ENCODE data around the gene FKBP15. TPM values are rescaled to one million over a fixed set of nuclear protein-coding genes. Genes with fewer than 3 reads are reported as not detected.

FKBP15 gene
- total RNA-seq, 2 donors from 2014 or later, result 22.5 to 24.4 TPM

GRCh38 chr9:113187929-113188595, 33.0 kb downstream of the FKBP15 start:
- no peak for TF ChIP-seq CTCF (IDR thresholded peaks at IDR 0.05)
- Histone ChIP-seq H3K36me3 (peaks cover 15% of the 10 kb centered on the region), H3K4me1 (no peaks in the 10 kb centered on the region), H3K4me3 (no peak overlapping the region), H3K27me3 (no peaks in the 10 kb centered on the region), H3K9ac (ENCODE audit: low read depth in 2 of 2, low read length in 2 of 2) (no peak overlapping the region), H3K27ac (peak overlapping the region; percentile 8), H3K9me3 (no peaks in the 10 kb centered on the region)
- peak; percentile 32 for DNase-seq
- intact Hi-C loops (cut with DNase I), result no loop called here

DNA sequence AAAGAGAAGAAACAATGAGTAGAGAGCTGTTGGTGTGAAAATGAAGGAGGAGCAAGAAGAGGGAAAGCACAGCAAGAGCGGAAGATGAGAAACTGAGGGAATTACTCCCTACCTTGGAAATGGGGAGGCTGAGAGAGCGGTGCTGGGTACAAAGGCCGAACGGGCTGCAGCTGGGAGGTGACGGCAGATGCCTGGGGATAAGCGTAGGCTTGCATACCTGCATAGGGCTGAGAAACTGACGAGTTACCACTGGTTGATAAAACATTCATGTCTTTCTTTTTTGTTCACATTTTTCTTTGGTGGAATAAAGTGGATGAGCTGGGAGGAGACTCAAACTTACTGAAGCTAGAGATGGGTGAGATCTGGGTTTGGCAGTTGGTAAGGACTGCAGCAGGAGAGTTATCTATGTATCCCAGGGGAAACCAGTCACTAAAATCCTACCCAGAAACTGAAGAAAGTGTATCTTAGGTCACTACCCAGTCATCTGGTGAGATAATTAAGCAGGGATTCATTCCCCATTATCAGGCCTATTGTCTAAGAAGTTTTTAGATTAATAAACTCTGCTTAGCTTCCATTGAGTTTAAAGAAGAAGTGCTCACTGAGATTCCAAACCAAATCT, 34.8 kb downstream of the FKBP15 start:
- intact Hi-C loops (cut with DNase I), result no loop called here

GRCh38 chr9:113185271-113185670, 35.8 kb downstream of the FKBP15 start:
- Histone ChIP-seq H3K4me1 (no peaks in the 10 kb centered on the region), H3K36me3 (peaks cover 12% of the 10 kb centered on the region), H3K27ac (no peak overlapping the region), H3K27me3 (no peaks in the 10 kb centered on the region), H3K9ac (ENCODE audit: low read depth in 2 of 2, low read length in 2 of 2) (no peak overlapping the region), H3K9me3 (no peaks in the 10 kb centered on the region), H3K4me3 (no peak overlapping the region)
- intact Hi-C loops (cut with DNase I), result no loop called here
- no peak for TF ChIP-seq CTCF (IDR thresholded peaks at IDR 0.05)
- DNase-seq, result no peak

More for the DNA sequence above, 34.8 kb downstream of the FKBP15 start:
- Histone ChIP-seq H3K36me3 (peaks cover 15% of the 10 kb centered on the region), H3K27me3 (no peaks in the 10 kb centered on the region), H3K9me3 (no peaks in the 10 kb centered on the region), H3K27ac (no peak overlapping the region), H3K4me1 (no peaks in the 10 kb centered on the region), H3K9ac (ENCODE audit: low read depth in 2 of 2, low read length in 2 of 2) (no peak overlapping the region), H3K4me3 (no peak overlapping the region)
- DNase-seq, result no peak
- TF ChIP-seq CTCF (IDR thresholded peaks at IDR 0.05), result no peak

GRCh38 chr9:113184539-113184938, 36.5 kb downstream of the FKBP15 start:
- H3K9ac ChIP-seq (ENCODE audit: low read depth in 2 of 2, low read length in 2 of 2), result no peak overlapping the region
- no peaks in the 10 kb centered on the region for H3K27me3 ChIP-seq
- H3K9me3 ChIP-seq, result no peaks in the 10 kb centered on the region
- H3K36me3 ChIP-seq, result peaks cover 8% of the 10 kb centered on the region
- intact Hi-C loops (cut with DNase I), result no loop called here
- no peak for DNase-seq
- no peaks in the 10 kb centered on the region for H3K4me1 ChIP-seq
- H3K4me3 ChIP-seq, result no peak overlapping the region
- TF ChIP-seq CTCF (IDR thresholded peaks at IDR 0.05), result no peak
- no peak overlapping the region for H3K27ac ChIP-seq

GRCh38 chr9:113183956-113184488, 37.1 kb downstream of the FKBP15 start:
- peaks cover 8% of the 10 kb centered on the region for H3K36me3 ChIP-seq
- TF ChIP-seq CTCF (IDR thresholded peaks at IDR 0.05), result no peak
- intact Hi-C loops (cut with DNase I), result no loop called here

More at GRCh38 chr9:113183956-113184488, 37.1 kb downstream of the FKBP15 start:
- DNase-seq, result no peak
- no peak overlapping the region for H3K4me3 ChIP-seq
- H3K9me3 ChIP-seq, result no peaks in the 10 kb centered on the region
- H3K9ac ChIP-seq (ENCODE audit: low read depth in 2 of 2, low read length in 2 of 2), result no peak overlapping the region
- no peak overlapping the region for H3K27ac ChIP-seq
- H3K27me3 ChIP-seq, result no peaks in the 10 kb centered on the region
- no peaks in the 10 kb centered on the region for H3K4me1 ChIP-seq
